Endometrial microvascular endothelial cells (primary cell): Measurements from ENCODE around the gene LTA. TPM values are rescaled to one million over a fixed set of nuclear protein-coding genes. Genes with fewer than 3 reads are reported as not detected.

Source experiments
- in situ Hi-C: cut with HindIII; loops from 2 replicates; pipeline ENCODE4 v1.10.0; 2017; ENCODE audit warnings: low sequenced_read_pairs, low pct_unique_long_range_greater_than_20kb; ENCODE audit errors: inconsistent ontology term
- total RNA-seq: library from RNA; depleted of rRNA; stranded (reverse); fragments of >200 nt; gene quantifications from one replicate; pipeline ENCODE4 v1.2.3, GENCODE V29; 2015; ENCODE audit errors: inconsistent ontology term

The LTA gene
- not detected for total RNA-seq

- in situ Hi-C loops, result no loop called here
Measured at GRCh38 chr6:31572041-31572911, at the start of gene LTA. LTA (plus strand) TSS chr6:31572289; CDS start chr6:31572743, 454 bp downstream.

- in situ Hi-C loops, result no loop called here
Measured at GRCh38 chr6:31525553-31525931, 46.5 kb upstream of the LTA start.

- in situ Hi-C loops, result no loop called here
Measured at GRCh38 chr6:31525932-31526591, 46.0 kb upstream of the LTA start.

- in situ Hi-C loops, result no loop called here
Measured at GRCh38 chr6:31528307-31528777, 43.7 kb upstream of the LTA start.

GRCh38 chr6:31528821-31529328 lies 43.2 kb upstream of the LTA start, which contains the start of gene MCCD1:
MCCD1 (plus strand) TSS chr6:31528962; CDS start chr6:31529015, 53 bp downstream.
- in situ Hi-C loops, result no loop called here

GRCh38 chr6:31529329-31530150 lies 42.5 kb upstream of the LTA start:
- in situ Hi-C loops, result no loop called here

GRCh38 chr6:31530659-31531058 lies 41.4 kb upstream of the LTA start:
- in situ Hi-C loops, result no loop called here

- in situ Hi-C loops, result no loop called here
Measured at GRCh38 chr6:31531162-31531561, 40.9 kb upstream of the LTA start.

- in situ Hi-C loops, result no loop called here
Measured at GRCh38 chr6:31531771-31532643, 40.1 kb upstream of the LTA start.

GRCh38 chr6:31532644-31533454 lies 39.2 kb upstream of the LTA start:
- in situ Hi-C loops, result no loop called here

GRCh38 chr6:31533455-31533841 lies 38.6 kb upstream of the LTA start:
- in situ Hi-C loops, result no loop called here

- in situ Hi-C loops, result no loop called here
Measured at GRCh38 chr6:31534011-31534410, 38.1 kb upstream of the LTA start.

- in situ Hi-C loops, result no loop called here
Measured at GRCh38 chr6:31534521-31535040, 37.5 kb upstream of the LTA start.

GRCh38 chr6:31535538-31536324 lies 36.4 kb upstream of the LTA start:
- in situ Hi-C loops, result no loop called here

- in situ Hi-C loops, result no loop called here
Measured at GRCh38 chr6:31538805-31539400, 33.2 kb upstream of the LTA start.

GRCh38 chr6:31540640-31541039 lies 31.4 kb upstream of the LTA start:
- in situ Hi-C loops, result no loop called here
